ENCODE measurements around the gene VWA5B1.

VWA5B1 gene

DNA sequence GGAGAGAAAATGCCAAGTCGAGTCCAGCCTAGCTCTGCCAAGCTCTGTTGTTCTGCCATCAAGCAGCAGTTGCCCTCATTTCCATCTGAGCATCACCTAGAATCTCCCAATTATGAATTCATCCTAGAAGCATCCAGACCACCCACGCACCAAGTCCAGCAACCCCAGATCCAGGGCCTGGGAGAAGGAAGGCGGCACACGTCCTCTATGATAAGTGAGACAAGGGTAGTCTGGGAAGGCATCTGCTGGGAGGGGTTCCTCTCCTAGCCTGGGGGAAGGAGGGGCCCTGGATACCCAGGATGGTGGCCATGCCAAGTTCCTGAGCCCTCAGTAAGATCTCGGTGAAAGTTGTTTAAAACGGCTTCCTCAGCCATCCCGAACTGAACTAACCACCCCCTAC lies 70.7 kb downstream of the VWA5B1 start:
- H3K27me3 ChIP-seq (replicated peaks; ENCODE audit: control insufficient read depth, insufficient read depth, low read length) = peaks cover 2% of the 10 kb centered on the region

DNA sequence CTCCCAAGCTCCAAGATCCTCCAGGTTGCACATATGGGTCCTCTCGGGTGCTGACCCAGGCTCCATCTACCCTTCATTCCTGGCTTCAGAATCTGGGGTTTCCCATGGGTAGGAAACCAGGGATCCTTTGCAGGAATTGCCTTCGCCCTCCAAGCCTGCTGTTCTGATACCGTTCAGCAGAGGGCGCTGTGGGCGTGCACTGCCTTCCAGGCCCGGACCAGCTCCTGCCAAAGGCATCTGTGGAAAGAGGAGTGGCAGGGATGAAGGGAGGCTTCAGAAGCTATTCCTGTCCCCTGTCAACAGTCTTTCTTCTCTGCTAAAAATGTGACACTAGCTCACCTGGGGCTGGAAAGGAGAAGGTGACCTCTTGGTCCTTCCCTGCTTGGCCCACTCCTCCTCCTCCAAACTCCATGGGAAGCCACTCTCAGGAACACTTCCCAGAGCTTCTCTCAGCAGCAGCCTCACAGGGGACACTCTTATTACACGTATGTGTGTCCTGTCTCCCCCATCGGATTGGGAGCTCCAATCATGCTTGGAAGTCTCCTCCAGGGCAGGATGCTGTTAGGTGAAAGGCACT lies 71.2 kb downstream of the VWA5B1 start:
- Histone ChIP-seq H3K27me3 (replicated peaks; ENCODE audit: control insufficient read depth, insufficient read depth, low read length) (peaks cover 2% of the 10 kb centered on the region), H3K4me3 (replicated peaks; ENCODE audit: low read depth, low read length) (no peak overlapping the region), H3K36me3 (ENCODE audit: control insufficient read depth, insufficient read depth, low read length) (no peaks in the 10 kb centered on the region)
- peak; percentile 78 for TF ChIP-seq CTCF (IDR thresholded peaks at IDR 0.05; ENCODE audit: insufficient read depth, low read length, poor library complexity, severe bottlenecking)
- no peak for DNase-seq (ENCODE audit: extremely low read depth, insufficient read length)

More for the DNA sequence above, 70.7 kb downstream of the VWA5B1 start:
- no peak for DNase-seq (ENCODE audit: extremely low read depth, insufficient read length)
- TF ChIP-seq CTCF (IDR thresholded peaks at IDR 0.05; ENCODE audit: insufficient read depth, low read length, poor library complexity, severe bottlenecking) = no peak
- Histone ChIP-seq H3K36me3 (ENCODE audit: control insufficient read depth, insufficient read depth, low read length) (no peaks in the 10 kb centered on the region), H3K4me3 (replicated peaks; ENCODE audit: low read depth, low read length) (no peak overlapping the region)

GRCh38 chr1:20362856-20363255 lies 72.2 kb downstream of the VWA5B1 start:
- no peak for DNase-seq (ENCODE audit: extremely low read depth, insufficient read length)
- H3K27me3 ChIP-seq (replicated peaks; ENCODE audit: control insufficient read depth, insufficient read depth, low read length) = peaks cover 2% of the 10 kb centered on the region
- no peak overlapping the region for H3K4me3 ChIP-seq (replicated peaks; ENCODE audit: low read depth, low read length)
- no peaks in the 10 kb centered on the region for H3K36me3 ChIP-seq (ENCODE audit: control insufficient read depth, insufficient read depth, low read length)
- no peak for TF ChIP-seq CTCF (IDR thresholded peaks at IDR 0.05; ENCODE audit: insufficient read depth, low read length, poor library complexity, severe bottlenecking)

- no peaks in the 10 kb centered on the region for H3K36me3 ChIP-seq (ENCODE audit: control insufficient read depth, insufficient read depth, low read length)
- H3K4me3 ChIP-seq (replicated peaks; ENCODE audit: low read depth, low read length) = no peak overlapping the region
- no peak for TF ChIP-seq CTCF (IDR thresholded peaks at IDR 0.05; ENCODE audit: insufficient read depth, low read length, poor library complexity, severe bottlenecking)
- DNase-seq (ENCODE audit: extremely low read depth, insufficient read length) = no peak
- peaks cover 2% of the 10 kb centered on the region for H3K27me3 ChIP-seq (replicated peaks; ENCODE audit: control insufficient read depth, insufficient read depth, low read length)
Measured at GRCh38 chr1:20365421-20366055, 74.9 kb downstream of the VWA5B1 start.

GRCh38 chr1:20366056-20366462 lies 75.4 kb downstream of the VWA5B1 start:
- no peaks in the 10 kb centered on the region for H3K36me3 ChIP-seq (ENCODE audit: control insufficient read depth, insufficient read depth, low read length)
- DNase-seq (ENCODE audit: extremely low read depth, insufficient read length) = no peak
- H3K4me3 ChIP-seq (replicated peaks; ENCODE audit: low read depth, low read length) = no peak overlapping the region
- peaks cover 2% of the 10 kb centered on the region for H3K27me3 ChIP-seq (replicated peaks; ENCODE audit: control insufficient read depth, insufficient read depth, low read length)
- no peak for TF ChIP-seq CTCF (IDR thresholded peaks at IDR 0.05; ENCODE audit: insufficient read depth, low read length, poor library complexity, severe bottlenecking)

Measured in GM06990 (cell line).